Fibroblast of skin of scalp (primary cell): ENCODE measurements around the gene PLCB1.
"Not testable (repeated sequence)": the region's sequence is repeated elsewhere in the genome, so short reads cannot be mapped to it uniquely, and the experiment has no call there.

Source experiments
- DNase-seq: peaks from one replicate; pipeline ENCODE4 v3.0.0-alpha.2; 2013

PLCB1 gene

GRCh38 chr20:8335495-8336195, 203.6 kb downstream of the PLCB1 start:
- peak; percentile 13 for DNase-seq

- no peak for DNase-seq
Measured at GRCh38 chr20:8339349-8339748, 207.3 kb downstream of the PLCB1 start.

GRCh38 chr20:8342391-8342790, 210.3 kb downstream of the PLCB1 start:
- DNase-seq = no peak

- no peak for DNase-seq
Measured at GRCh38 chr20:8344106-8344505, 212.0 kb downstream of the PLCB1 start.

DNA sequence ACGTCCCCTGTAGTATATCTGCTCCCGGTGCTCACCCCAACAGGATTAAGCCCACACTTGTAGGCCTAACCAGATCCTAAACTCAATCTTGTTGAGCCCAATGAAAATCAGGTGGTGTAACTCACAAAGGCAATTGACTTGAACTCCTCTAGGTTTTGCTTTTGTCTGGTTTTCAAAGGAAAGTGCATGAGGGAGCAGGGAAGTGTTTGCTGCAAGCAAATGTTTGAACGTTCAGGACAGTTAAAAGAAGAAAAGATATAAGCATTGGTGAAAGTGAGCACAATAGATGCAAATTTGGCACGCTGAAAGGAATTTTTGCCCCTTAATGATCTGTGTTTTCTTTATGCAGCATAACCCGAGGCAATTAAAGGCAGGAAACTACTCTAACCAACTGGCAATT, 212.6 kb downstream of the PLCB1 start:
- no peak for DNase-seq

GRCh38 chr20:8346700-8347270, 214.7 kb downstream of the PLCB1 start:
- no peak for DNase-seq

- not testable (repeated sequence) for DNase-seq
Measured at GRCh38 chr20:8350225-8350624, 218.2 kb downstream of the PLCB1 start.

- DNase-seq = no peak
Measured at GRCh38 chr20:8352486-8352885, 220.4 kb downstream of the PLCB1 start.

GRCh38 chr20:8353512-8353911, 221.4 kb downstream of the PLCB1 start:
- no peak for DNase-seq

DNA sequence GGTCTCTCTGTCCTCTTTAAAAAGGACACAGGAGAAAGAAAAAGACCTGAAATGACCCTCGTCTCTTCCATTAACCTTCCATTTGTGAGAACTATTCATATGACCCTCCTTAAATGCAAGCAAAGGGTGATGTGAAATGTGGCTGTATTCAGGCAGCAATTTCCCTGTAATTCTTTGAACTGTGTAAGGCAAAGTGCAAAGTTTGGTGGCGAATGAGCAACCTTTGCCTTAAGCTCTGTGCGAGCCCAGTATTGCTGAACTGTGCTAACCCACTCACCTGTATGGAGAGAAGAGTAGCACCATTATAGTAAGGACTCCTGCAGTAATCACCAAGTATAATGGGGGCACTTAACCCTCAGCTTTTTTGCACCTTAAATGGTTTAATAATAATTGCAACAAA, 223.4 kb downstream of the PLCB1 start:
- DNase-seq = no peak

- DNase-seq = no peak
Measured at GRCh38 chr20:8356806-8357205, 224.7 kb downstream of the PLCB1 start.

DNA sequence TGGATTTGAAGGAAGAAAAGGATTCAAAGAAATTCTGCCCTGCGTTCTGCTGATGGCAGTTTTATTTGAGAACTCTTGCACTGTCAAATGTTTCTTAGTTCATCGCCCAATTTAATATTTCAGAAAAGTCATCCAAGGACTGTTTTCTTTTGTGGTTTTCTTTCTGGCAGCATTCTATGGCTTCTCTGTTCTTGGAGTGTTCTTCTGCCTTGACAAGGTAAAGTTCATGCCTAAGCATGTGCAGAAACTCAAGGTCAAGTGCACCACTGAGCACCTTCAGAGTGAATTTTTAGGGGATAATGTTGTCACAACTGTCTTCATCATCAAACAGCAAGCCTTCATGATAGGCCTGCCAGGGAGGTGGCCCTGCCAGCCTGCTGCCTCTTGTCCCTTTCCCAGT, 225.6 kb downstream of the PLCB1 start:
- DNase-seq = no peak

- no peak for DNase-seq
Measured at GRCh38 chr20:8360035-8360434, 228.0 kb downstream of the PLCB1 start.

DNA sequence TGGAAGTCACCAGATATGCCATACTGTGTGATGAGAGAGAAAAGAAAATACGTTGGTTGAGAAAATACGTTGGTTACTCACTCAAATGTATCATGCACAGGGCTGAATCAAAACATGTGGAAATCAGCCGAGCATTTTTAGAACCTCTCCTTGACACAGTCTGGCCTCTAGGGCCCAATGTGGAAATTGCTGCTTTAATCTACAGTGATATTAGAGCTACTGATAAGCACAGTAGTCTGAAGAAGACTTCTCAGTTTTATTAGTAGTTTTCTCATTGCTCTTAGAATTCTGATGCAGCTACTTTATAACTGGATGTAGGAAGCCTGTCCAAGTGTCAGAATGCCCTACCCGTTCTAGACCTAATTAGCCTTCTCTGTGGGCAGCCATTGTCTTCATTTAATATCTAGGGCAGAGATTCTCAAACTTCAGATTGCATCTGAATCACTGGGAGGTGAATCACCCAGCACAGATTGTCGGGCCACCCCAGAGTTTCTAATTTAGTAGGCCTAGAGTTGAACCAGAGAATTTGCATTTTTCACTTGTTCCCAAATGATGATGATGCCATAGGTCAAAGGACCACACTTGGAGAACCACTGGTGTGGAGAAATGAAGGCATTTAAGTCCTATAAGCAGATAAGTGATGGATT, 229.1 kb downstream of the PLCB1 start:
- peak; percentile 56 for DNase-seq

DNA sequence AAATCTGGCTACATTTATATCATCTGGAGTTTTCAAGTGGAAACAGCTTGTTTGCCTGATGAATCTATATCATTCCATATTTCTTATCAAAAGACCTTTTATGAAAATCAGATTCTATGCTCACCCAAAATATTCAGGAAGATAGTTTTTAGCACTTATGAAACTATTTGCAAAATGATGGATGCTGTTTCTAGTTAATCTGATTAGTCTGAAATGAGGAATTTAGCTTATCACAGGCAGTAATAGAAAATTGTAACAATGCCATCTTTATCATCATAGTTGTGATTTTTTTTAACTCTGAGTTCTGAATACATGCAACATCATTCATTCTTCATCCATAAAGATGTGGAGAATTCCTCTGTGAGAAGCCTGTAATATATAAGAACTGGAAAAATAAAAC, 229.7 kb downstream of the PLCB1 start:
- DNase-seq = no peak

GRCh38 chr20:8362457-8362856, 230.4 kb downstream of the PLCB1 start:
- no peak for DNase-seq

DNA sequence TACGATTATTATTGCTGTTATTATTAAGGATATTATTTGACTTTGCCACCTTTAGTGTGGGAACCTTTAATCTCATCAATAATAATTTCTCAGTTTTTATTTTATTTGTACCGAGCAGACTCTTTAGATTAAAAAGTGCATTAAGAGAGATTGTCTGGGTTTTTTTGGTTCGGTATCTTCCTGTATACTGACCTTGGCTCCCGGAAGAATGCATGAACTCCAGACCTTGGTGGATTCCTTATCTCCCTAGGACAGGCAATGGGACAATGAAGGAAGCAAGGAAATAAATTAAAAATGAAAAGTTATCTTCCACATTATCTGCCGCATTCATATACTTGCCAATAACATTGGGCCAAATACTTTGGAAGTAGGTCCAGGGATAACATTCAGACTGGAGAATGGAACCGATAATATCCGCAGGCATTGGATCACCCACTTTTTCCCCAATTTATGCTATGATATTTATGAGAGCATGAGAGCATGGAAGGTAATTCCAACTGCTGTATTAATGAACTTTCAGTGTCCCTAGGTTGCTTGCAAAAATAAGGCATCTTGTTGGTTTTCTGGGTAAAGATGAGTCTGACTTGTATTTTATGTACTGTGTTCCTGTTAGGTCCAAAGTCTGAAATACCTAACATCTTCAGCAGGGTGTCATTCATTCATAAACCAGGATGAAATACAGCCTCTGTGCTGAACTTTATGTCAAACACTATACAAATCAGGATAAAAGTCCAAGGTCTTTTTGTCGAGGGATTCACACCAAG, 232.1 kb downstream of the PLCB1 start:
- no peak for DNase-seq

DNA sequence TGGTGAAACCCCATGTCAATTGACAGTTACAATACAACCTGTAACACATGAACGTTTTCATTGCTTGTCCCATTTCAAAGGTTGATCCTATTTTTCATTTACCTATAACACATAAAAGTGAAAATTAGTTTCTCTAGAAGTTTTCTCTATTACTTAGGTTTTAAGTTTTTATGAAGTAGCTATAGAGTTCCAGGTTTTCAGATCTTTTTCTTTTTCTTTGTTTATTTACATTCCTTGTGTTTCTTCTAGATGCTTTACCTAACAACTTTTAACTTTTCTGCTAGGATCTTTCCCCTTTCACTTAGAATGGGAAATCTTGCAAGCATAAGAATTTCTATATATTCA, 232.6 kb downstream of the PLCB1 start:
- no peak for DNase-seq

DNA sequence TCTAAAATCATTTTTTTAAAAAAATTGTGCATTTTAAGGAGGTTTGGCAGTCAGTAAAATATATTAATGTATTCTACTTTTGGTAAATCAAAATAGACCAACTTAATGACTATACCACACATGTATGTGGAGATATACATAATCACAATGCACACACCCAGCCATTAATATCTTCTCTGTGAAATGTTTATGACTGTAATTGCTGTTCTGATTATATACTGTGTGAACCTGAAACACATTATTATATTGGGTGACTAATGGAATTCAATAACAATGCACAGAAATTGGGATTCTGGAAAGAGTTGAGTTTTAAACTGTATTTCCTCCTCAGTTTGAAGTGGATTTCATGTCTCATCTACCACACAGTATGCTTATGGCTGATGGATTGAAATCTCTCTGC, 233.6 kb downstream of the PLCB1 start:
- DNase-seq = no peak

- DNase-seq = no peak
Measured at GRCh38 chr20:8366303-8366923, 234.3 kb downstream of the PLCB1 start.

DNA sequence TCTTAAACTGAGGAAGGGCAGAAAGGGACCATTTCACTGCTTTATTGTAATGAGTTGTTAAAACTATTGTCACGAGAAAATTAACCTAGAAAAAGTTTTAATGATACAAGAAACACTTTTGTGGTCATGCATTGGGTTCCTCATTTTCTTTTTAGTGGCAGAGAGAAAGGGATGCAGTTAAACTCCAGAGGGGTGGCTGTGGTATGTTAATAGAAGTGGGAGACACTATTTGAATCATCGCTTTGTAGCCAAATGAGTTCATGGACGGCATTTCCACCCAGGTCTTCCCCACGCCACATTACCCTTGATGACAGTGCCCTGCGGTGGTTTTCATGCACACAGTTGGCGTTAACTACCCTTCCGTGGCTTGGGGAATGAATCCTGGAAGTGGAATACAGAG, 235.6 kb downstream of the PLCB1 start:
- DNase-seq = no peak

GRCh38 chr20:8368670-8369069, 236.6 kb downstream of the PLCB1 start:
- DNase-seq = no peak

DNA sequence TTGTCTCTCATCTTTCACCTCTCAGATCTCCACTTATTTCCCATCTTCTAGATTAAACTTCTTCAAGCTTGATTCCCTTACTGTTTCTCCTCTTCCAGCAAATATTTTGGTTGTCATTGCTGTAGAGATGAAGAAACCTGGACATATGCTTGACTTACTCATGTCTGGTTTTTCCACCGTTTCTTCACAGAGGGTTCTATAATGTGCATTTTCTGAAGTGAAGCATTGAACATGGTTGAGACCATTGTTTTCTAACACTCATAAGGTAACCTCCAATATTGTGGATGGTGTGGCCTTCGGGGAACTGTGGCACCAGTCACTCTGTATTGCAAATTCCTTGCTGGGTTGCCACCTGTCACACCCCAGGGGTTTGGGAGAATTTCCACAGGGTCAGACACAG, 237.2 kb downstream of the PLCB1 start:
- DNase-seq = no peak
